DND-41 (cell line): ENCODE measurements around the gene ELK4.

Experiments used
- ATAC-seq: fragments of 200-7000 bp; cut with Tn5 transposase; 3 replicates; pipeline ENCODE4 v1.9.1; 2021; ENCODE audit warnings: low read depth; ENCODE audit not compliant: insufficient read depth
- DNase-seq: peaks from one replicate; pipeline ENCODE4 v3.0.0-alpha.2; 2020
- H2AFZ ChIP-seq: 2 replicates; pipeline ENCODE4 v1.6.0; 2012; ENCODE audit warnings: low read depth, low read length
- H3K27ac ChIP-seq: 2 replicates; pipeline ENCODE4 v1.5.1; 2012; ENCODE audit warnings: low read length, inconsistent platforms
- H3K27me3 ChIP-seq: fragments of 200-600 bp; sonication (generic); 2 replicates; pipeline ENCODE4 v1.6.0; 2012; ENCODE audit warnings: low read length, mild to moderate bottlenecking, inconsistent platforms; ENCODE audit not compliant: insufficient read depth, poor library complexity
- H3K36me3 ChIP-seq: 2 replicates; pipeline ENCODE4 v1.5.1; 2012; ENCODE audit warnings: low read length, inconsistent platforms; ENCODE audit not compliant: insufficient read depth
- H3K4me1 ChIP-seq: 2 replicates; pipeline ENCODE4 v1.5.1; 2012; ENCODE audit warnings: mild to moderate bottlenecking, low read length; ENCODE audit not compliant: insufficient read depth
- H3K4me2 ChIP-seq: 2 replicates; pipeline ENCODE4 v1.6.0; 2012; ENCODE audit warnings: mild to moderate bottlenecking, moderate library complexity, low read length, inconsistent platforms; ENCODE audit not compliant: insufficient read depth
- H3K4me3 ChIP-seq, 2 experiments: fragments of 200-600 bp in 1 of 2; shearing (Covaris generic) in 1 of 2; 2 replicates each; pipeline ENCODE4 v1.5.1; 2012 to 2016; ENCODE audit warnings: inconsistent platforms in 2 of 2, low read length in 2 of 2, mild to moderate bottlenecking in 2 of 2, low read depth in 1 of 2, moderate library complexity in 1 of 2
- H3K79me2 ChIP-seq: 2 replicates; pipeline ENCODE4 v1.6.0; 2012; ENCODE audit warnings: low read length, inconsistent platforms; ENCODE audit not compliant: insufficient read depth
- H3K9ac ChIP-seq: 2 replicates; pipeline ENCODE4 v1.6.0; 2012; ENCODE audit warnings: low read depth, mild to moderate bottlenecking, inconsistent platforms, low read length, moderate library complexity
- H3K9me3 ChIP-seq: 2 replicates; pipeline ENCODE4 v1.5.1; 2012; ENCODE audit warnings: low read length, moderate library complexity, mild to moderate bottlenecking, inconsistent platforms; ENCODE audit not compliant: insufficient read depth, severe bottlenecking
- H4K20me1 ChIP-seq: 2 replicates; pipeline ENCODE4 v1.6.0; 2012; ENCODE audit warnings: low read length; ENCODE audit not compliant: insufficient read depth
- EZH2 ChIP-seq: IDR thresholded peaks from 3 replicates; pipeline ENCODE4 v1.6.1; 2012; ENCODE audit warnings: borderline replicate concordance, low read depth, mild to moderate bottlenecking, moderate library complexity, low read length, inconsistent platforms; ENCODE audit not compliant: severe bottlenecking
- TF ChIP-seq, protein P1 (sequence below): IDR thresholded peaks from 2 replicates; pipeline ENCODE4 v1.5.1; 2012; ENCODE audit warnings: borderline replicate concordance, low read length, moderate library complexity, mild to moderate bottlenecking; ENCODE audit not compliant: poor library complexity, severe bottlenecking; ENCODE audit errors: extremely low read depth

Gene ELK4

DNA sequence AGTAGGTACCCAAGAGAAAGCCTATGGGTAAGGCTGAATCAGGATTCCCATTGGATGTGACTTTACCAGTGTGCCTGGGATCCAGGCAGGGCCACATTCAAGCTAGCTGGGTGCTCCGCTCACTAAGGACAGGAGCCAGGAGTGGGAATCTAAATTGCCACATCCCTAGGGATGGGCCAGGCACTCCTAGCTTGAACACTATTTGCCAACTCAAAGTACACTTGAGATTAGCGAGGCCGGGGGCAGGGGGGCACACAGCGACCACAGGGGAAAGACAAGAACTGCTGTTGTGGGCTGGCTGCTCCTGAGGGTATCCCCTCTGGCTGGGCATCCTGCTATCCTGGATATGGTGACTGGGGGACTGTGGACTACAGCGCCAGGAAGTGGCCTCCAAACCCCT lies 44.2 kb upstream of the ELK4 start:
- Histone ChIP-seq H3K4me1 (peaks cover 11% of the 10 kb centered on the region), H3K79me2 (no peaks in the 10 kb centered on the region), H3K27ac (no peak overlapping the region), H3K27me3 (peaks cover 38% of the 10 kb centered on the region), H3K9me3 (no peaks in the 10 kb centered on the region), H2AFZ (no peak overlapping the region), H3K4me2 (no peak overlapping the region), H3K36me3 (no peaks in the 10 kb centered on the region), H4K20me1 (peaks cover 12% of the 10 kb centered on the region), H3K4me3 (no peak overlapping the region), H3K9ac (no peak overlapping the region)
- ATAC-seq (no peak), DNase-seq (no peak)
- TF ChIP-seq, protein P1, sequence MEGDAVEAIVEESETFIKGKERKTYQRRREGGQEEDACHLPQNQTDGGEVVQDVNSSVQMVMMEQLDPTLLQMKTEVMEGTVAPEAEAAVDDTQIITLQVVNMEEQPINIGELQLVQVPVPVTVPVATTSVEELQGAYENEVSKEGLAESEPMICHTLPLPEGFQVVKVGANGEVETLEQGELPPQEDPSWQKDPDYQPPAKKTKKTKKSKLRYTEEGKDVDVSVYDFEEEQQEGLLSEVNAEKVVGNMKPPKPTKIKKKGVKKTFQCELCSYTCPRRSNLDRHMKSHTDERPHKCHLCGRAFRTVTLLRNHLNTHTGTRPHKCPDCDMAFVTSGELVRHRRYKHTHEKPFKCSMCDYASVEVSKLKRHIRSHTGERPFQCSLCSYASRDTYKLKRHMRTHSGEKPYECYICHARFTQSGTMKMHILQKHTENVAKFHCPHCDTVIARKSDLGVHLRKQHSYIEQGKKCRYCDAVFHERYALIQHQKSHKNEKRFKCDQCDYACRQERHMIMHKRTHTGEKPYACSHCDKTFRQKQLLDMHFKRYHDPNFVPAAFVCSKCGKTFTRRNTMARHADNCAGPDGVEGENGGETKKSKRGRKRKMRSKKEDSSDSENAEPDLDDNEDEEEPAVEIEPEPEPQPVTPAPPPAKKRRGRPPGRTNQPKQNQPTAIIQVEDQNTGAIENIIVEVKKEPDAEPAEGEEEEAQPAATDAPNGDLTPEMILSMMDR: no peak
- TF ChIP-seq EZH2: no peak

DNA sequence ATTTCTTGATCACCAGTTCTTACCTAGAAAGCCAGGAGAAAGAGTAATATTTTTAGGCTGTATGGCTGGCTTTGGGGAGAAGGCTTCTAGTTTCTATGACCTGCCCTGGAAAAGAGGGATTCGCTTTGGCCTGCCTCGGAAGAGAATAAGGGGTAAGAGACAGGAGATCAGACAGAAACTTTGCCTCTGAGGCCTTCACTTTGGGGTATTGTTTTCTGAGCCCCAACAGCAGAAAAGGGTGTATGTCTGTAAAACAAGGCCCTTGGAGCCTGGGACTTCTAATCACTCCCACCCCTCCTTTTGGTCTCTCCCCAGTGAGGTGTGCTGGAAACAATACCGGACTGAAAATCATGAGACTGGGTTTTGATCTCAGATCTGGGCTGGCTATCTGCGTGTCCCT lies 43.4 kb upstream of the ELK4 start:
- no peaks in the 10 kb centered on the region for H3K9me3 ChIP-seq
- H3K9ac ChIP-seq: no peak overlapping the region
- no peak overlapping the region for H3K4me2 ChIP-seq
- ATAC-seq: no peak
- no peak overlapping the region for H2AFZ ChIP-seq
- no peak for DNase-seq
- peaks cover 13% of the 10 kb centered on the region for H4K20me1 ChIP-seq
- H3K4me3 ChIP-seq: no peak overlapping the region
- H3K79me2 ChIP-seq: no peaks in the 10 kb centered on the region
- H3K36me3 ChIP-seq: no peaks in the 10 kb centered on the region
- H3K27me3 ChIP-seq: peaks cover 30% of the 10 kb centered on the region
- peaks cover 11% of the 10 kb centered on the region for H3K4me1 ChIP-seq
- H3K27ac ChIP-seq: no peak overlapping the region
- TF ChIP-seq EZH2: no peak
- TF ChIP-seq, protein P1: no peak

DNA sequence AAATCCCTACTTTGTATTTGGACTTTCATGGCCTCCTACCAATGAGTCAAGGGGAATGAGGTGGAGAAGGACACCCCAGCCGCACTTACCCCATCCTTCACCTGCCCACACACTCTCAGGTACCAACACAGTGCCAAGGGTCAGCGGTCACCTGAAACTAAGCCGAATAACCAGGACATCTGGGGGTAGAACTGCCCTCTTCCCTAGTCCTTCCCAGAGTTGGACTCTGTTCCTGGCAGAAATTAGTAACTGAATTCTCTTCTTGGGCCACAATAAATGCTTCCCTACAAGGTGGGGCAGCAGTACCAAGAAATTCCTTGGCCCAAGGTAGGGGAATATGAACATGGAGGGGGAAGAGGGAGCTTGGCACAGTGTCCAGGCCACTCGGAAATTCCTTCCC lies 41.2 kb upstream of the ELK4 start:
- ATAC-seq: no peak
- no peak overlapping the region for H3K27ac ChIP-seq

More for the DNA sequence above, 41.2 kb upstream of the ELK4 start:
- Histone ChIP-seq H2AFZ (no peak overlapping the region), H3K4me2 (no peak overlapping the region), H4K20me1 (peaks cover 8% of the 10 kb centered on the region), H3K9ac (no peak overlapping the region), H3K9me3 (no peaks in the 10 kb centered on the region), H3K79me2 (no peaks in the 10 kb centered on the region), H3K4me3 (no peak overlapping the region), H3K4me1 (no peaks in the 10 kb centered on the region), H3K36me3 (no peaks in the 10 kb centered on the region), H3K27me3 (peaks cover 24% of the 10 kb centered on the region)
- TF ChIP-seq, protein P1: no peak
- no peak for TF ChIP-seq EZH2
- no peak for DNase-seq
